AG09309 (cell line): ENCODE results near the gene GPR89B.

Experiments
- DNase-seq: peaks from one replicate; pipeline ENCODE4 v3.0.0-alpha.2; 2010; ENCODE audit warnings: low read depth
- H3K4me3 ChIP-seq: 2 replicates; pipeline ENCODE4 v1.5.1; 2011; ENCODE audit warnings: mild to moderate bottlenecking, low read depth, low read length, moderate library complexity; ENCODE audit not compliant: control insufficient read depth
- TF ChIP-seq, protein P1 (sequence below): IDR thresholded peaks from 2 replicates; pipeline ENCODE4 v1.5.1; 2011; ENCODE audit warnings: mild to moderate bottlenecking, low read depth, low read length, inconsistent platforms; ENCODE audit not compliant: insufficient read depth, control insufficient read depth; ENCODE audit errors: missing control alignments

The GPR89B gene

DNA sequence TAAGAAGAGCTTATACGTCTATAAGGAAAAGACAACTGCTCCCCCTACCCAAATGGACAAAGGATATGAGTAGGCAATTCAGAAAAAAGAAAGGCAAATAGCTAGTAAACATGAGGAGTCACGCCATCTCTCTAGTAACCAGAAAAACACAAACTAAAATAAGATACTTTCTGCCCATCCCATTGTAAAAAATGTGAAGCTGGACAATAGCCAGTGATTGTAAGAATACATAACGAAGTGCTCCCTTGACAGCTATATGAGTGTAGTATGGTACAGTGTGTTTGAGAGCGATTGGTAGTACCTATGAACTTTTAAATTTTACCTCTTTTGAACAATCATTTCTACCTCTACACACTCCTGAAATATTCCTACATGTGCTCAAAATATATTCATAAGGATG, 33.1 kb upstream of the GPR89B start:
- DNase-seq: no peak
- H3K4me3 ChIP-seq: no peak overlapping the region
- TF ChIP-seq, protein P1, sequence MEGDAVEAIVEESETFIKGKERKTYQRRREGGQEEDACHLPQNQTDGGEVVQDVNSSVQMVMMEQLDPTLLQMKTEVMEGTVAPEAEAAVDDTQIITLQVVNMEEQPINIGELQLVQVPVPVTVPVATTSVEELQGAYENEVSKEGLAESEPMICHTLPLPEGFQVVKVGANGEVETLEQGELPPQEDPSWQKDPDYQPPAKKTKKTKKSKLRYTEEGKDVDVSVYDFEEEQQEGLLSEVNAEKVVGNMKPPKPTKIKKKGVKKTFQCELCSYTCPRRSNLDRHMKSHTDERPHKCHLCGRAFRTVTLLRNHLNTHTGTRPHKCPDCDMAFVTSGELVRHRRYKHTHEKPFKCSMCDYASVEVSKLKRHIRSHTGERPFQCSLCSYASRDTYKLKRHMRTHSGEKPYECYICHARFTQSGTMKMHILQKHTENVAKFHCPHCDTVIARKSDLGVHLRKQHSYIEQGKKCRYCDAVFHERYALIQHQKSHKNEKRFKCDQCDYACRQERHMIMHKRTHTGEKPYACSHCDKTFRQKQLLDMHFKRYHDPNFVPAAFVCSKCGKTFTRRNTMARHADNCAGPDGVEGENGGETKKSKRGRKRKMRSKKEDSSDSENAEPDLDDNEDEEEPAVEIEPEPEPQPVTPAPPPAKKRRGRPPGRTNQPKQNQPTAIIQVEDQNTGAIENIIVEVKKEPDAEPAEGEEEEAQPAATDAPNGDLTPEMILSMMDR: no peak

GRCh38 chr1:147897029-147897752, 31.0 kb upstream of the GPR89B start:
- no peak overlapping the region for H3K4me3 ChIP-seq
- TF ChIP-seq, protein P1: no peak
- DNase-seq: no peak

DNA sequence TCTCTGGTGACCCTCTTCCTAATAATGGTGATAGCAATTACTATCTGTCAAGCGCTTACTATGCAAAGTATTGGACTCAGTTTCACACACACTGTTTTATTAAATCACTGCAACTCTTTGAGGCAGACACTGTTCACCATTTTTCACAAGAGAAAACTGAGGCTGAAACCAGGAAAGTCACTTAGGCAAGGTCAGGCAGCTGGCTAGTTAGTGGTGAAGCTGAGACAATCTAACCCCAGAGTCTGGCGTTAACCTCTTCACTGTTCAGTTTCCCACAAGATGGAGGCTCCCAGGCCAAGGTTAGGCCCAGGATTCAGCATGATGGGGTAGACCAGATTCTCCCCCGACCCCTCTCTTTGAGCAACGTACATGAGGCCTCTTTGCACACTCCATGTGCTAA, 30.4 kb upstream of the GPR89B start:
- no peak overlapping the region for H3K4me3 ChIP-seq
- TF ChIP-seq, protein P1: no peak
- DNase-seq: no peak

DNA sequence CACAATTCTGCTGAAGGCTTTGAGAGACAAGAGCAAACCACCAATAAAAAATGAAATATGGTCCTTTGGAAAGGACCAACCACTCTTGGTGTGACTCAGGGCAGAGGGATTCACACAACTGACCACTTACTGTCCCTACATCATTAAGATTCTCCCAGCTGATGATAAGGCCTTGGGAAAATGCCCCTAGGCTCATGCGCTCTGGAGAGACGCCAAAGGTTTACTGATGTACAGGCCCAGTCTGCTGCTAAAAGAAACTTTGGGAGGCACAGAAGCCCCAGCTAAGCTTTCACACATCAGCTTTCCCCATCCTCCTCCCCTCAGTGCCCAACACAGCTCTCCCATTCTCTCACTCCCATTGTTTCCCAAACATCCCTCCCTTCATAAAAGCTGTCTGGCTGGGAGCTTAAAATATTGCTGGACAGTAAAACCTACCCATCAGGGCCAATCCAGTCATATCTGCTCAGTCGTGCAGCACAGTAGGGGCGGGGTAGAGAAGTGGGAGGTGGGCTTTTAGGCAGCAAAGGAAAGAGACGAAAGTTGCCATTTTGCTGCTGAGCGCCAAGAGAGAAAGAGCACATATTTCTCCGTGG, 25.9 kb upstream of the GPR89B start, which contains the start of gene GJA8:
GJA8 (plus strand) TSS at position 543 of the 593 bp plus-strand sequence. CDS start 5,161 bp downstream, outside the sequence.
- TF ChIP-seq, protein P1: no peak
- no peak within 1 kb of the TSS for H3K4me3 ChIP-seq
- no peak for DNase-seq

DNA sequence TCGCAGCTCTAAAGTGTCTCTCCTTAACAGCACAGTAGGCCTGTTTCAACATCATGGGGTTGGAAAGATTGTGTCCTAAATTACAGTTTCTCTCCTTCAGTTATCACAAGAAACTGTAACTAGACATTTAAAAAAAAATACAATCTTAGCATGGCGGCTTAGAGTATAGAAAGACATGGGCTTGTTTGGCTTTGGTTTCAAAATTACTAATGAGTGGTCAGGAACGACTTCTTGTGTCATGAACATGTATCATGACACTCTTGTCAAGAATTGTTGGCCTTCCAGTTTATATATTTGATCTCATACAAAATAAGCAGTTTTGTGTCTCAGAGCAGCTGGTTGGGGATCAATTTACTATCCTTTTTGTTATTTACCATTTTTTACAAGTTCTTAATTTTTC, 23.5 kb upstream of the GPR89B start:
- no peak for DNase-seq
- TF ChIP-seq, protein P1: no peak
- H3K4me3 ChIP-seq: no peak overlapping the region

GRCh38 chr1:147907786-147908509, 20.3 kb upstream of the GPR89B start:
- no peak overlapping the region for H3K4me3 ChIP-seq
- no peak for DNase-seq
- TF ChIP-seq, protein P1: no peak
